ENCODE measurements around the gene HERC6.
"Not testable (repeated sequence)": the region's sequence is repeated elsewhere in the genome, so short reads cannot be mapped to it uniquely, and the experiment has no call there.

HERC6 gene

DNA sequence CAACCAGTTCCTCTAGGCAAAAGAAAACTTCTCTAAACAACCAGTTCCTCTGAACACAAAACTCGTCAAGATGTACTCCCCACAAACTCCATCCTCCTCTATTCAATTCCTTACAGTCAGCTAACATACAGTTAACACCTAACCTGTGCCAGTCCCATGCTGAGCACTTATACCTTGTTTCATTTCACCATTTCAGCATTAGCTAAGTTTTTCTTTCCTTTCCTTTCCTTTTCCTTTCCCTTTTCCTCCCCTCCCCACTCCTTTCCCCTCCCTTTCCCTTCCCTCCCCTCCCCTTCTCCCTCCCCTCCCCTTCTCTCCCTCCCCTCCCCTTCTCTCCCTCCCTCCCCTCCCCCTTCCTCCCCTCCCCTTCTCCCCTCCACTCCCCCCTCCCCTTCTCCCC is 13.1 kb downstream of the HERC6 start:
- DNase-seq = no peak

DNA sequence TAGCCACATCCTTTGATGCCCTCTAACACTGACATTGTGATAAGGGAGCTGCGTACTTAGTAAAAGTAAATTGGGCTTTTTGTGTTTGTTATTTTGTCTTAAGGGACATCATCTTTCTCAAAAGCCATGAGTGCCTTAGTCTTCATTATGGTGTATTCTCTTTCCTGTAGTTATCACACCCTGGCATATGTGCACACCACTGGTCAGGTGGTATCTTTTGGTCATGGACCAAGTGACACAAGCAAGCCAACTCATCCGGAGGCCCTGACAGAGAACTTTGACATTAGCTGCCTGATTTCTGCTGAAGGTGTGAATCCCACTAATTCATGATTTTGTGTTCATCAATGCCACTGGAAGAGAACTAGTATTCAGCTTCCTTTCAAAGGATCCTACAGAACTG is 18.0 kb downstream of the HERC6 start:
- no peak for DNase-seq

DNA sequence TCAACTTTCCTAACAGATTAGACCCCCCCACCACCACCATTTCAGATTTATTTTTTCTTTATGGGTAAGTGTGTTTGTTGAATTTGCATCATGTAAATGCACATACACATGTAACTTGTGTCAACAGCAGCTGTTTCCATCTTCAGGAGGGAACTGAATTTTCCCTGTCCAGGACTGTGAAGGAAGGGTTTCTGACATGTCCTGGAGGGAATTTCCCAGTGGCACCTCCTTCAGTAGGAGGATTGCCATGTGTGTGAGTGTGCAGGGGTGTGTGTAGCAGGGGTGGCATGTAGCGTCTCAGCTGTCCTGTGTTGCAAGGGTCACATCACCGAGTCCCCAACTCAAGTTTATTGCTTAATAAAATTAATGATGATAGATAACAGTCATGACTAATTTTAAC is 19.7 kb downstream of the HERC6 start:
- no peak for DNase-seq

DNA sequence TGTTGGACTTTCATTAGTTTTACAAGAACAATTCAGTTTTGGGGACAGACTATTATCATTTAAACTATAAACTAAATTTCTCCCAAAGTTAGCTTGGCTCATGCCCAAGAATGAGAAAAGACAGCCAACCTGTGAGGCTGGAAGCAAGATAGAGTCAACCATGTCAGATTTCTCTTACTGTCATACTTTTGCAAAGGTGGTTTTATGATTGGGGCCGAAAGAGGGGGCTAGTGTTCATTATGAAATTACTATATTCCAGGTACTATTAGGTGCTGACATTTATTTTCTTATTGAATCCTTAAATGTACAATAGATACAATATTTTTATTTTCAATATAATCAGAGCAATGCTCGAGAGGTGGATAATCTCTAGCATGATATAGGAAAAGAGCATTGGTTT is 30.6 kb downstream of the HERC6 start:
- no peak for DNase-seq

DNA sequence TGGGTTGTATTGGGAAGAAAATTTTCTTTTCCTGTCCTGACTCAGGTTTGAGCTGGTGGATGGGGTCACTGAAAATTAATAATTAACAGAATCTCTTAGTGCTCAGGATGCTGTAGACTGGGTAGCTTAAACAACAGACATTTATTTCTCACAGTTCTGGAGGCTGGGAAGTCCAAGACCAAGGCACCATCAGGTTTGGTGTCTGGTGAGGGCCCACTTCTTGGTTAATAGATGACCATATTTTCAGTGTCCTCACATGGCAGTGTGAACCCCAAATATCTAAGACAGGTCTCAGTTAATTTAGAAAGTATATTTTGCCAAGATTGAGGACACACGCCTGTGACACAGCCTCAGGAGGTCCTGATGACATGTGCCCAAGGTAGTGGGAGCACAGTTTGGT is 31.1 kb downstream of the HERC6 start:
- no peak for DNase-seq

DNA sequence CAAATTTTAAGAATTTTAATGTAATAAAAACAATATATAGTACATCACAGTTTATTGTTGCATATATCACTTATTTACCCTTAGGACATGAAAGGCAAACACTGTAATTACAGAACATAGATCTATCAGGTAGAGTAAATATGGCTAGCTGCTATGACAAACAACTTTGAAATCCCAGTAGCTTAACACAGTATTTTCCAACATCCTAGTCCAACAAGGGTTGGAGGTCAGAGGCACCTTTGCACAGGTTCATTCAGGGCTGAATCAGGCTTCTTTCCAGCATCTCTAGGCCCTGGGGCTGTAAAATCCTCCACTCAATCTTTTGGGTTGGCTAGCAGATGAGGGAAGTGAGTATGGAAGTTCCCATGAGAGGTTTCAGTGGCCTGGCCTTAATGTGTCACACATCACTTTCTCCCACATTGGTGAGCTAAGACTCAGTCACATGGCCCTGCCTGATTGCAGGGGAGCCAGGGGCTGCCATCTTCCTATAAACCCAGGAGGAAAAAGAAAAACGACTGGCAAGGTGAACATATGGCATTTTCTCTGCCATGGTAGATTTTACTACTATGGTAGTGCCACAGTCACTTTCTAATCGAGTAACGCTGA is 32.9 kb downstream of the HERC6 start:
- DNase-seq = no peak

DNA sequence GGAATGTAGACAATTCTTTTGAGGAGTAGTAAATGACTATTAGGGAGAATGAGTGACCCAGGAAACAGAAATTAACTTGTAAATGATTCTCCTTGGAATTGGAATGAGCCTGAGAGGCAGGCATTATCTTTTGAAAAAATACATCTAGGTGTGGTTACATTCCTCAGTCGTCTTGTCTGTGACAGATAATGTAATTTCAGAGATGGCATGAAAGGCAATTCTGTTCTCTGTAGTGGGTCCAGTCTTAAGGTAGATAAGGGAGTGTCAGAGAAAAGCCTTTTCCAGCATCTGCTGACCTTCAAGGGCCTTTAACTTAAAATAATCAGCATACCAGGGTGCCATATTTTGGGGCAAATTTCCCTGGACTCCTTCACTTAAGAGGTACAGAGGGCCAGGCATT is 35.1 kb downstream of the HERC6 start:
- DNase-seq = no peak

DNA sequence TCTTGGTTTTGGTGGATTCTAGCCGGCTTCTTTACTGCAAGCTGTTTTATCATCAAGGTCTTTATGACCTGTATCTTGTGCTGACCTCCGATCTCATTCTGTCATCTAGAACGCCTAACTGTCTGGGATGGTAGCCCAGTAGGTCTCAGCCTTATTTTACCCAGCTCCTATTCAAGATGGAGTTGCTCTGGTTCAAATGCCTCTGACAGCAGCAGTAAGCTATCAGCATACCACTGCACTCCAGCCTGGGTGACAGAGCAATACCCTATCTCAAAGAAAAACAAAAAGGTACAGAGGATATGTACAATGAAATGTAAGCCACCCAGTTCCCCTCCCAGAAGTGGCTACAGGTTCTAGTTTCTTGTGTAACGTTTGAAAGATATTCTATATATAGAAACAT is 36.1 kb downstream of the HERC6 start:
- DNase-seq = no peak

DNA sequence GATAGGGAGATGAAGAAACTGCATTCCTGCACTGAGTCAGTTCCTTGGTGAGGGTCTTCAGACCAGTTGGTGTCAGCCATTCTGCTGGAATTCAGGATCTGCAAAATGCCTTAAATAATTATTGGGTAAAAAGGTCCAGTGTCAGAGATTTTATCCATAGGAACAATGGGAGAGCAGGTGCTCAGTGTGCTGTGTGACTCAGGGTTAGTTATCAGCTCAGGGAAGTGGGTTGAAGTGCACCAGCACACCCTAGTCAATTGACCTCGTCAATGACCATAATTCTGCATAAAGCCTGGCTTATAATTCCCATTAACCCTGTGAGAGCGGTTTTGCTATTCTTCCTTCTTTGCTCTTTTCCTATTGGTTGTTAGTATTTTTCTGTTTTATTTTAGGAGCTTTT is 37.3 kb downstream of the HERC6 start:
- no peak for DNase-seq

DNA sequence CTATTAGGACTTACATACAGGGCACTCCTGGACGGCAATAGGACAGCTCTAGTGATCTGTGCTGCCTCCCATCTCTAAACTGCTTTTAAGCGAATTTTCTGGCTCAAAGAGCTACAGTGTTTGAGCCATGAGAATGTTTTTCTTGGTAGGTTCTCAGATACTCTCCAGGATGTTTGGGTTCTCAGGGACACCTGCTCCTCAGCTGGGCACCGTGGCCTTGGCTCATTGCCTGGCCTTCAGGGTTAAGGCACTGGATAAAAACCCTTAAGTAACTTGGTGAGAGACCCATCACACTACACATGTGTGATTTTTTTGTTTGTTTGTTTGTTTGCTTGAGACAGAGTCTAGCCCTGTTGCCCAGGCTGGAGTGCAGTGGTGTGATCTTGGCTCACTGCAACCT is 39.8 kb downstream of the HERC6 start:
- DNase-seq = no peak

DNA sequence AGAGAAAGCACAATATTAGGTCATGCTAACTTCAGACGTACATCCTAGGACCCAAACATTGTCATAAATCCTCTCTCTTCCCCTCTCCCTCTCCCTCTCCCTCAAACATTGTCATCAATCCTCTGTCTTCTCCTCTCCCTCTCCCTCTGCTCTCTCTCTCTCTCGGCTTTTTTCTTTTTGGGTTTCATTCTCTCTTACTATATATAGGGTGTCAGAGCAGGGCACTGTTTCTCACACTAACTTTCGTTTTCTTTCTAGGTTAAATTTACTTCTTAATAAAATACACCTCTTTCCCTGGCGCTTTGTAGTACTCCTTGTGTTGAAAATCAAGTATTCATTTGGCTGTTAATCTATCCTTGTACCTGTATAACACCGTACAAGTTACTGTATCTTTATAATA is 41.2 kb downstream of the HERC6 start:
- no peak for DNase-seq

DNA sequence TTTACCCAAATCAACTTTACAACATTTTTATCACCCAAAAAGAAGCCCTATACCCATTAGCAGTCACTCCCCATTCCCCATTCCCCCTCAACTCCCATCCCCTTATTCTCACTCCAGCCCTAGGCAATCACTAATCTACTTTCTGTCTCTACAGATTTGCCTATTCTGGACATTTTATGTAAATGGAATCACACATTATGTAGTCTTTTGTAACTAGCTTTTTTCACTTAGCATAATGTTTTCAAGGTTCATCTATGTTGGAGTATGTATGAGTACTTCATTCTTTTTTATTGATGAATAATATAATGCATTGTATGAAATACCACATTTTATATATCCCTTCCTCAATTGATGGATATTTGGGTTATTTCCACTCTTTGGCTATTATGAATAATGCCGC is 42.2 kb downstream of the HERC6 start:
- no peak for DNase-seq

DNA sequence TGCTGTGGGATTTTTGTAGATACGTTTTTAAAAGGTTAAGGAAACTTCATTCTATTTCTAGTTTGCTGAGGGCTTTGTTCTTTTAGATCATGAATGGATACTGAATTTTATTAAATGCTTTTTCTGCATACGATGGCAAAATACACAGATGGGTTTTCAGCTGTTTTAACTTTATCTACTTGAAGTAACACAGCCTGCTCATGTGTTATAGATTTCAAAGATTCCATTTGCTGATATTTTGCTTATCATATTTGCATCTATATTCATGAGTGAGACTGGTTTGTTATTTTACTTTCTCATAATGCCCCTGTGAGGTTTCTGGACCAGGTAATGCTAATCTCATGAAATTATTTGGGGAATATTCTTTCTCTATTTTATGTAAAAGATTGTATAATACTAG is 43.8 kb downstream of the HERC6 start:
- no peak for DNase-seq

DNA sequence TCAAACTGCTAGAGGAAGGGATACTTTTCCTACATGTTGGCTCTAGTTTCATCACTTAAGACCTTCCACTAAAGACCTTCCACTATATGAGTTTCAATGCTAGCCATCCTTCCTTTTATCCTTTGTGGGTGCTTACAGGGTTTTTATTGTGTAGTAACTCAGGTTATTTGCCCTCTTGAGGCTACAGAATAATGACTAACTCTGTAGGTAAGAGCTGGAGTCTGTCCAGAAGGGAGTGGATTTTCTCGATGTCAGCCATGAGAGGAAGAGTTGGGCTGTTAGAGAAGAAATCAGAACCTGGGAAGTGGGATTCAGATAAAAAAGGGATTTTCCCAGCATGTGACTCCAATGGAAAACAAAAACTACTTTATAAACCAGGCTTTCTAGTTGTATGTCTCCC is 50.7 kb downstream of the HERC6 start:
- no peak for DNase-seq

DNA sequence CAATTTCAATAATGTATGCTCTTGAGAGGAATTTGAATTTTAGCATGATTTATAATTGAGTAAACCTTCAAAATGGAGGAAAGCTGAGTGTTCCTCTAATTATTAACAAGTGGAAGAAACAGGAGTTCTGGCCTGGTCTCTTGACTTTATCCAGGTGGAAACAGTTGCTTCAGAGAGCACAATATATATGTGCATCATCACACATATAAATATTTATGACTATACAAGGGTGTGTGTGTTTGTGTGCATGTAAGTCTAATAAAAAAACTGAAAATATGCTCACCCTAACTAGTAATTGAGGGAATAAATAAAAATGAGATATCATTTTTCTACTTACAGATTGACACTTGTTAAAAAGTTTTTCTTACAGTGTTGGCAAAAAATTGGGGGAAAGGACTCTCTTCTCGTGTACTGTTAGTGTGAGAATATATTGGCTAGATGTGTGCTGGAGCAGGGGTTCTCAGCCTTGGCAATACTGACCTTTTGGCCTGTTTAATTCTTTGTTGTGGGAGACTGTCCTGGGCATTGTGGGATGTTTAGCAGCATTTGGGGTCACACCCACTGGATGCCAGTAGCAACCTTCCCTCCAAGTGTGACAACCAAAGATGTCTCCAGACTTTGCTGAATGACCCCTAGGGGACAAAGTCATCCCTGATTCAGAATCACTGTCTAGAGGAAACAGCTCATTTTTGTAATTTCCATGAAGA is 57.5 kb downstream of the HERC6 start:
- no peak for DNase-seq

DNA sequence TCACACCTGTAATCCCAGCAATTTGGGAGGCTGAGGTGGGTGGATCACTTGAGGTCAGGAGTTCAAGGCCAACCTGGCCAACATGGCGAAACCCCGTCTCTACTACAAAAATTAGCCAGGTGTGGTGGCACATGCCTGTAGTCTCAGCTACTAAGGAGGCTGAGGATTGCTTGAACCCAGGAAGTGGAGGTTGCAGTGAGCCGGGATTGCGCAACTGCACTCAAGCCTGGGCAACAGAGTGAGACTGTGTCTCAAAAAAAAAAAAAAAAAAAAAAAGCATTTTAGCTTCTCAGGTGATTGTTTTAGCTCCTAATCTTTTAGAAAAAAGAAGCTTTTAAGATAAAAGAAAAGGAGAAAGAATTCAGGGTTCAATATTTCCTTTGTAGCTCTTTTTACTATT is 59.2 kb downstream of the HERC6 start:
- not testable (repeated sequence) for DNase-seq

DNA sequence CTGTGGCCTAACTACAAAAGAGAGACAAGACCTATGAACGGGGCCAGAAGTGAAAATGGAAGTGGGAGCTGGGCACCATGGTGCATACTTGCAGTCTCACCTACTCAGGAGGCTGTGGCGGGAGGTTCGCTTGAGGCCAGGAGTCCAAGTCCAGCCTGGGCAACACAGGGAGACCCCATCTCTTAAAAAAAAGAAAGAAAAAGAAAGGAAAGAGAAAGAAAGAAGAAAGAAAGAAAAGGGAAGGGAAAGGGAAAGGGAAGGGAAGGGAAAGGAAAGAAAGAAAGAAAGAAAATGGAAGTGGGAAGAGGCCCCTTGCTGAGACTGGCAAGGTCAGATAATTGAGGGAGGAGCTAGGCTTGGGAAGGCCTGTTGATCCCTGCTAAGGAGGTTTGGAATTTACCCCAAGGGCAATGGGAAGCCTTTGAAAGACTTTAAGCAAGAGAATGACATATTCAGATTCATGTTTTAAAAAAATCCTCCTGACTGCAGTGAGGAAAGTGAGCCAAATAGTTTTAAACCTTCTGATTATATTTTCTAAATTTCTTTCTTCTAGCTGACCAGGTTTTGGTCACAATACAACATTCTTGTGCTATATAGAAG is 60.6 kb downstream of the HERC6 start:
- no peak for DNase-seq

DNA sequence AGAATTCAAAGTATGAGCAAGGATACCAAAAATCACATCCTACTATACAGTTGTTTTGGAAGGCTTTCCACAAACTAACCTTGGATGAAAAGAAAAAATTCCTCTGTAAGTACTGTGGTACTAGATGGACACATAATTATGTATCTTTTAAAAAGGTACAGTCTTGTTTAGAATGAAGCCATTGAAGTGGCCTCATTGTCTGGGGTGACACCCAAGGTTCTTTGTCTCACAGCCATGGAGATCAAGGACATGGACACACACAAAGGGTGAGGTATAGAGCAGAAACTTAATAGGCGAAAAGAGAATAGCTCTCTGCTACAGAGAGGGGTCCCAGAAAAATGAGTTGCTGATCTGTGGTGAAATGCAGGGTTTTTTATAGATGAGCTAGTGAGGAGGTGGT is 61.5 kb downstream of the HERC6 start:
- no peak for DNase-seq

DNA sequence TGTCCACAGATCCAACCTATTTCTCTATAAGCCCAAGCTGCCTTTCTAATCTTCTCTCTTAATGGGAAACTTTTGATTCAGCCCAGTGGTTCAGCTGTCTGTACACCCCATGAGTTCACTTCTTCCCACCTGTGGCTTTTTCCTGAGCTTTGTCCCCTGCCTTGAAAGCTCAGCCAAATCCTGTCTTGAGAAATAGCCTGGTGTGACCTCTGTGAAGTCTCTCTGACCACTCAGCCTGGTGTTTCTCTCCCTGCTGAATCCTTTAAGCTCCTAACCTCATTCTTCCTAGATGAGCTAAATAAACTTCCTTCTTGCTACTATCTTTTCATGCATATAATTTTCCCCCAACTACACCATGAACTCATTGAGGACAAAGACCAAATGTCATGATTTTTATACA is 63.0 kb downstream of the HERC6 start:
- no peak for DNase-seq

DNA sequence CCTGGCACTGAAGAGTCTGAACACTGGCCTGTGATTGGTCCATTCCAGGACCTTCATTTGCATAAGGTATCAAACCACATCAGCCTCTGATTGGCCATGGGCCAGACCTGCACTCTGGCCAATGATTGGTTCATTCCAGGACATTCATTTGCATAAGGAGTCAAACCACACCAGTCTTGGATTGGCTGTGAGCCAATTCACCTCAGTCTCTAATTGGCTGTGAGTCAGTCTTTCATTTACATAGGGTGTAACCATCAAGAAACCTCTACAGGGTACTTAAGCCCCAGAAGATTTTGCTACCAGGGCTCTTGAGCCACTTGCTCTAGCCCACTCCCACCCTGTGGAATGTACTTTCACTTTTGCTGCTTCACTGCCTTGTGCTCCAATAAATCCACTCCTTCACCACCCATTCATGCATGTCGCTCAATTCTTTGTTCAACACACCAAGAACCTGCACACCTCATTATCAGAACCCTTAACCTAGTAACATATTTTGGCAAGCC is 64.1 kb downstream of the HERC6 start:
- DNase-seq = peak; percentile 11

DNA sequence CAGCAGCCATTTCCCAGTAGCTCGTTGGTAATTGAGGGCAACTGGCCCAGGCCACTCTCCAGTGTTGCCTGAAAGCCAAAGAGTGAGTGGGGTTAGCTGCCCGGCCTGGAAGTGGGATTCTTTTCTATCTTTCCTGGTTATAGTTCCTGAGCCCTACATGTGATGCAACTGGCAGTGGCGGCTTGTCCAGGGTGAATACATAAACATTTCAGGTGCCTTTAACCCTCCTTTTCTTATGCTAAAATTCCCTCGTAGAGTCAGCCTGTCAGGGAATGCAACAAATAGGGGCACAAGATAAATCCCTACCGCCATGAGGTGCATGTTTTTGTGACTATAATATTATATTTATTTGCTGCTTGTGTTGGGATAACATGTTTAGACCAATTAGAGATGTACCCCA is 64.8 kb downstream of the HERC6 start:
- DNase-seq = no peak

DNA sequence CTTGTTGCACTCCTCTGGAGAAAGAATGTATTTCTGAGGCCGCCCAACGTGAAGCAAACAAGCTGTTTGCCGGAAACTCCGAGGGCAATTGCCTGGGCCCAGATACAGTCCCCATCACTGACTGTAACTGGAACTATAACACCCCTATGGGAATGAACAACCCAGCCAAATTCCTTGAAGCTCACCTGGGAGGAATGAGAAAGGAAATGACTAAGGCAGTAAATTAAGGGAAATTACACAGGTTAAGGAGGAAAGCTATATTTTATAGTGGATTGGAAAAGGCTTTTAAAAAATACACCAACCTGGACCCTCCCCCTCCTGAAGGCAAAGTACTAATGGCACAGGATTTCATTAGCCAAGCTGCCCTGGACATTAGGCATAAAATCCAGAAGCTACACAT is 66.6 kb downstream of the HERC6 start:
- no peak for DNase-seq

DNA sequence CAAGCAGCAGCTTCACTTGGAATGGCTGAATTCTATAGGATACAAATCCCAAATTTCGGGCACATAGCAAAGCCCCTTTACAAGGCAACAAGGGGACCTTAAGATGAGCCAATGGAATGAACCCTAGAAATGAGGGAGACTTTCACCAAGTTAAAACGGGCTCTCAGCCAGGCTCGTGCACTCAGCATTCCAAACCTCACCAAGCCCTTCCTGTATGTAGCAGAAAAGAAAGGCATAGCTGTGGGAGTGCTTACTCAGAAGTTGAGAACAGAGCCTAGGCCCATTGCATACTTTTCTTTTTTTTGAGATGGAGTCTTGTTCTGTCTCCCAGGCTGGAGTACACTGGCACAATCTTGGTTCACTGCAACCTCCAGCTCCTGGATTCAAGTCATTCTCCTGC is 67.5 kb downstream of the HERC6 start:
- DNase-seq = no peak

DNA sequence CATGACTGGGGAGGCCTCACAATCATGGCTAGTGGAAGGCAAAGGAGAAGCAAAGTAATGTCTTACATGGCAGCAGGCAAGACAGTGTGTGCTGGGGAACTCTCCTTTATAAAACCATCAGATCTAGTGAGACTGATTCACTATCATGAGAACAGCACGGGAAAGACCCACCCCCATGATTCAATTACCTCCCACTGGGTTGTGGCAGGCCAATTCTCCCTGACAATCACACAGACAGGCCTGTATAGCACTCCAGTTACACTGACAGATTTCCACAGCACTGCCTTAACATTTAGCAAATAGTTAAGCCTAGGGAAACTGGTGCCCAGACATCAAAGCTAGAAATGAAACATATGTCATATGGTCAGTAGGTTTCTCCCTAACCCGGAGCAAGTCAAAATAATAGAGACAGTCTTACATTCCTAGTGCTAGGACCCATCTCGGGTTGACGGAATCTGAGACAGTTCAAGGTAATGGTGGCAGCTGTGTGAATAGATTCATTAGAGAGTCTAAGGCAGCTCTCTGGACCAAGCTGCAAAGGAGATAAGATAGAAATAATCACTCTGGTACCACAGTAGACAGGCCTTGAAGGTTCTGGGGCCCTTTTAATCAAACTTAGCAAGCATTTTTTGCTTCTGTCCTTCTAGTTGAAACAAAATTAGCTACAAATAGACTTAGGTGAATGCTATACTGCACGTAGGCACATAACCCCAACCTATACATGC is 68.9 kb downstream of the HERC6 start:
- DNase-seq = no peak

All from fibroblast of skin of scalp (primary cell).